ENCODE measurements around the gene CCDC124.

The CCDC124 gene

GRCh38 chr19:17936379-17936778 lies 3.6 kb downstream of the CCDC124 start:
- no peak for DNase-seq

- DNase-seq: no peak
Measured at GRCh38 chr19:17937371-17937900, 4.6 kb downstream of the CCDC124 start.

GRCh38 chr19:17938092-17938845 lies 5.5 kb downstream of the CCDC124 start:
- DNase-seq: peak; percentile 86

GRCh38 chr19:17942181-17942580 lies 9.4 kb downstream of the CCDC124 start:
- DNase-seq: no peak

GRCh38 chr19:17942582-17943273 lies 9.9 kb downstream of the CCDC124 start:
- DNase-seq: no peak

- no peak for DNase-seq
Measured at GRCh38 chr19:17943274-17944221, 10.7 kb downstream of the CCDC124 start.

GRCh38 chr19:17944301-17944700 lies 11.5 kb downstream of the CCDC124 start:
- DNase-seq: no peak

- DNase-seq: peak; percentile 40
Measured at GRCh38 chr19:17946965-17947784, 14.4 kb downstream of the CCDC124 start.

GRCh38 chr19:17947815-17948513 lies 15.1 kb downstream of the CCDC124 start:
- peak; percentile 97 for DNase-seq

GRCh38 chr19:17948514-17948900 lies 15.7 kb downstream of the CCDC124 start:
- no peak for DNase-seq

- DNase-seq: peak; percentile 29
Measured at GRCh38 chr19:17948931-17949930, 16.4 kb downstream of the CCDC124 start.

- DNase-seq: no peak
Measured at GRCh38 chr19:17949956-17950309, 17.1 kb downstream of the CCDC124 start.

- DNase-seq: peak; percentile 69
Measured at GRCh38 chr19:17950310-17951156, 17.7 kb downstream of the CCDC124 start.

GRCh38 chr19:17951157-17951989 lies 18.6 kb downstream of the CCDC124 start:
- peak; percentile 15 for DNase-seq

- peak; percentile 31 for DNase-seq
Measured at GRCh38 chr19:17951990-17952976, 19.5 kb downstream of the CCDC124 start.

- no peak for DNase-seq
Measured at GRCh38 chr19:17953316-17953801, 20.5 kb downstream of the CCDC124 start.

GRCh38 chr19:17953869-17954268 lies 21.1 kb downstream of the CCDC124 start:
- no peak for DNase-seq

Measured in CD4-positive, alpha-beta T cell treated with Interleukin-12 subunit alpha and Interleukin-12 subunit beta, for 1 hour (primary cell).